Mesothelial cell of epicardium (in vitro differentiated cells): ENCODE data around the gene ACR. TPM values are rescaled to one million over a fixed set of nuclear protein-coding genes. Genes with fewer than 3 reads are reported as not detected.

ENCODE experiments used
- DNase-seq, 2 experiments: peaks; one replicate each; pipeline ENCODE4 v3.0.0; 2021; ENCODE audit warnings: low spot score in 2 of 2; ENCODE audit not compliant: unreplicated experiment in 2 of 2
- H3K27ac Mint-ChIP-seq: 2 replicates; pipeline ENCODE4 v1.8.0; 2021; ENCODE audit warnings: mixed read lengths
- H3K27me3 Mint-ChIP-seq: 2 replicates; pipeline ENCODE4 v1.8.0; 2021; ENCODE audit warnings: low read depth, mixed read lengths
- H3K36me3 Mint-ChIP-seq: 2 replicates; pipeline ENCODE4 v1.8.0; 2021; ENCODE audit warnings: mixed read lengths
- H3K4me1 Mint-ChIP-seq: 2 replicates; pipeline ENCODE4 v1.8.0; 2021; ENCODE audit warnings: mixed read lengths
- H3K4me3 Mint-ChIP-seq: 2 replicates; pipeline ENCODE4 v1.8.0; 2021; ENCODE audit warnings: mild to moderate bottlenecking, moderate library complexity, mixed read lengths
- H3K9me3 Mint-ChIP-seq: 2 replicates; pipeline ENCODE4 v1.8.0; 2021; ENCODE audit warnings: mixed read lengths
- CTCF ChIP-seq: fragments of 200-600 bp; sonication (generic); IDR thresholded peaks from one replicate; pipeline ENCODE4 v1.5.0; 2021; ENCODE audit warnings: antibody characterized with exemption; ENCODE audit not compliant: unreplicated experiment
- total RNA-seq: library from RNA; stranded (reverse); gene quantifications from 3 replicates; pipeline ENCODE4 v1.2.1, GENCODE V29; 2021

The ACR gene
- total RNA-seq, 1 donor from 2014 or later: 2.2 TPM

DNA sequence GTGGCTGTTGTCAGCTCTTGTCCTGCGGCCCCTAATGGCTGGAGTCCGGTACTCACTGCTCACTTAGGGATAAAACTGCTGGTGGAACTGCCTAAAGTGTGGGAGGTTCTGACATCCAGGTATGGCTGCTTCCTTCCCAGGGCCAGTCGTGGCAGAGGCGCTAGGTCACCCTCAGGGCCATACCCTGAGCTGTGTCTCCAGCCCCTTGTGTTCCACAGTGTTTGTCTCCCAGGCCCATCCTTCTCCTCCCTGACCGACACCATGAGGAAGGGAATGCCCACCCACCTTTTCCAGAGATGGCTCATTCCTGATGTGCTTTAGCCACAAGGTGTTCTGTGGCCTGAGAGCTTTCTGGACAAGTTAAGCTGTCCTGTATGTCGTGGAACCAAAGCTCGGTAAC is 12.4 kb upstream of the ACR start:
- no peak for TF ChIP-seq CTCF
- no peaks in the 10 kb centered on the region for H3K9me3 Mint-ChIP-seq

DNA sequence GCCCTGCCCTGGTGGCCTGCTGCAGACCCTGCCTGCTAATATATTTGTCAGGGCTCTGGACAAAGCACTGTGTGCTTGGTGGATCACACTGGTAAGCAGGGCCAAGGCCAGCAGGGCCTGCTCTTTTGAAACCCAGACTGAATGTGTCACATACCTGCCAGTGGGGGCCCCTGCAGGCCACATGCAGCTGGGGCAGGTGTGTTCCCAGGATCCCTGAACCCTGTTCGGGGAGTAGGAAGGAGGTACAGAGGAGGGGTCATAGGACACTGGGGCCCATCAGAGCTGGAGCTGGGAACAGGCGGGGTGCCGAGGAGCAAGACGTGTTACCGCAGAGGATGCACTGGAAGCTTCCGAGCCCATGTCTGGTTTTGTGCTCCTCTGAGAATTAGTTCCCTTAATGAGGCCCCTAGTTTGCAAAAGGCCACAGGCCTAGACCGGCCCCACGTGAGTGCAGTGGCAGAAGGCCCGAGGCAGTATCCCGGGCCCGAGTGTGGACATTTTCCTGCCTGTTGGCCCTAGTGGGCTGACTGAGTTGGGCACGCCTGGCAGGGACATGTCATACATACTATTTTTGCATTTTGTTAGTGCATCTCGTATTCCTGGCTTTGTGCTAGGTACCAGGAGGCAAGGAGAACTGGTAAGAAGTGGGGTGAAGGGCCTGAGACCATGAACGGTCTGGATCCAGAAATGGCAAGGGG is 11.2 kb upstream of the ACR start:
- DNase-seq: no peak
- no peak overlapping the region for H3K27ac Mint-ChIP-seq
- peaks cover 15% of the 10 kb centered on the region for H3K27me3 Mint-ChIP-seq
- H3K36me3 Mint-ChIP-seq: peaks cover 14% of the 10 kb centered on the region
- no peak for TF ChIP-seq CTCF
- no peaks in the 10 kb centered on the region for H3K9me3 Mint-ChIP-seq
- H3K4me1 Mint-ChIP-seq: no peaks in the 10 kb centered on the region
- no peak overlapping the region for H3K4me3 Mint-ChIP-seq

More for the DNA sequence above, 12.4 kb upstream of the ACR start:
- no peak for DNase-seq
- H3K36me3 Mint-ChIP-seq: peaks cover 14% of the 10 kb centered on the region
- H3K27ac Mint-ChIP-seq: no peak overlapping the region
- H3K4me3 Mint-ChIP-seq: no peak overlapping the region
- H3K4me1 Mint-ChIP-seq: no peaks in the 10 kb centered on the region
- peaks cover 21% of the 10 kb centered on the region for H3K27me3 Mint-ChIP-seq

- no peak overlapping the region for H3K4me3 Mint-ChIP-seq
- no peak for TF ChIP-seq CTCF
- no peaks in the 10 kb centered on the region for H3K9me3 Mint-ChIP-seq
- DNase-seq: peak in 1 of 2 experiments; percentile 7
- peaks cover 2% of the 10 kb centered on the region for H3K4me1 Mint-ChIP-seq
- H3K27me3 Mint-ChIP-seq: peaks cover 5% of the 10 kb centered on the region
- peaks cover 7% of the 10 kb centered on the region for H3K36me3 Mint-ChIP-seq
- H3K27ac Mint-ChIP-seq: no peak overlapping the region
Measured at GRCh38 chr22:50727678-50728522, 10.1 kb upstream of the ACR start.

DNA sequence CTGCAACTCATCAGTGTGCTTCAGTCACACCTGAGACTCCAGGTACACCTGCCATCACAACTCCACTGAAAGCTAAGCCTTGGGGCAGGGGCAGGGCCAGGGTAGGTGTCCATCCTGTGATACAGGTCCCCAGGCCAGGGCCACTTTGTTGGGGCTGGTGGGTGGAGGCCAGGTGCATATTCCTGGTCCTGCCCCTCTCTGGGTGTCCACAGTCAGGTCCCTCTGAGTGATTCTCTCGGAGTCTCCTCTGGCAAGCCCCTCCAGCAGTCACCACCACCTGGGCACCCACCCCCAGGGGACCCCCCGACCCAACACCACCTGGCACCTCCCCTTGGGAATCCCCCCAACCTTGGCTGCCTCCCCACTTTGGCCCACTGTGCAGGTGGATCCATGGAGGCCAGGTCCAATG is 9.5 kb upstream of the ACR start:
- peaks cover 5% of the 10 kb centered on the region for H3K4me1 Mint-ChIP-seq
- H3K4me3 Mint-ChIP-seq: no peak overlapping the region
- no peak for TF ChIP-seq CTCF
- H3K9me3 Mint-ChIP-seq: no peaks in the 10 kb centered on the region
- H3K36me3 Mint-ChIP-seq: peaks cover 4% of the 10 kb centered on the region
- no peak overlapping the region for H3K27ac Mint-ChIP-seq
- H3K27me3 Mint-ChIP-seq: peaks cover under 1% of the 10 kb centered on the region
- DNase-seq: no peak

DNA sequence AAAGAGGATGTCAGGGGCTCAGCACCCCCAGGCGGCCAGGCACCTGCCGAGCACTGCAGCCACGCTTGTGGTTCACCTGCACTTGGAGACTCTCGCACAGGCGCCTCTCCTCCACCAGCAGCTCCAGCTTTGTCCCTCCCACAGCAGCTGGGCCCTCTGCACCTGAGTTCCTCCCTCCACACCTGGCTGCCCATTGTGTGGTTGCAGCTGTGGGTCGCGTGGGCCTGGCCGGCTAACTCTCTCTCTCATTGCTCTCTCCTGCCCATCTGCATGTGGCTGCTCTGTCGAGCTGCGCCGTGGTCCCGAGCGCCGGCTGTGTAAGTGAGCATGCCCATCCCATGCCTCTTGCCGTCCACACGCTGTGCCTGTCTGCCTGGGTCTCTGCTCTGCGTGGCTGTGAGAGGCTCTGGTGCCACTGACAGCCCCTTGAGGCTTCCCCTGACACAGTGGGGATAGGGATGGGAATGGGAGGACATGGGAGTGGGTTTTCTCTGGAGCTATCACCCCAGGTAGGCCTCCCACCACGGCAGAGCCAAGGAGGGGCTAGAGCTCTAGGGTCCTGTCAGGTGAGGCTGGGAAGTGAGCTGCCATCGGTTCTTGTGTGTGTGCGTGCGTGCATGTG is 8.5 kb upstream of the ACR start:
- Mint-ChIP-seq H3K36me3 (peaks cover 3% of the 10 kb centered on the region), H3K4me3 (no peak overlapping the region), H3K27me3 (peaks cover 11% of the 10 kb centered on the region), H3K9me3 (no peaks in the 10 kb centered on the region), H3K27ac (no peak overlapping the region), H3K4me1 (peaks cover 7% of the 10 kb centered on the region)
- DNase-seq: peak in 1 of 2 experiments; percentile 34
- TF ChIP-seq CTCF: no peak
